ENCODE results near the gene FAM53A. TPM values are rescaled to one million over a fixed set of nuclear protein-coding genes. Genes with fewer than 3 reads are reported as not detected.

FAM53A gene
- total and polyA plus RNA-seq, 4 donors = 0.44 to 2.2 (median 0.97) TPM

GRCh38 chr4:1609901-1610790, 74.0 kb downstream of the FAM53A start:
- H3K4me1 ChIP-seq (ENCODE audit: control insufficient read depth in 4 of 4, insufficient read depth in 4 of 4, low read length in 3 of 4) = no peaks in the 10 kb centered on the region
- H3K27ac ChIP-seq (ENCODE audit: low read depth in 1 of 2, low read length in 2 of 2) = no peak overlapping the region
- no peak for DNase-seq (ENCODE audit: low spot score)
- H3K36me3 ChIP-seq (ENCODE audit: control insufficient read depth in 4 of 4, insufficient read depth in 3 of 4, low read depth in 1 of 4, low read length in 3 of 4) = no peaks in the 10 kb centered on the region
- no peaks in the 10 kb centered on the region for H3K27me3 ChIP-seq (ENCODE audit: control insufficient read depth in 4 of 4, insufficient read depth in 4 of 4, low read length in 3 of 4)
- 94% methylated on average over 27 of the region's 27 CpGs for WGBS
- no peaks in the 10 kb centered on the region for H3K9me3 ChIP-seq (ENCODE audit: control insufficient read depth in 4 of 4, low read length in 3 of 4)
- no peak overlapping the region for H3K4me3 ChIP-seq (ENCODE audit: low read depth in 1 of 3, low read length in 3 of 3)
- TF ChIP-seq RAD21 (IDR thresholded peaks at IDR 0.05) (no peak), RXRA (IDR thresholded peaks at IDR 0.05) (no peak), FOXA2 (IDR thresholded peaks at IDR 0.05) (no peak), GABPA (IDR thresholded peaks at IDR 0.05 in 1 of 2, conservative IDR thresholded peaks at IDR 0.05 in 1 of 2) (no peak), EGR1 (IDR thresholded peaks at IDR 0.05; ENCODE audit: low read depth in 2 of 2) (no peak), FOXA1 (IDR thresholded peaks at IDR 0.05) (no peak), JUND (IDR thresholded peaks at IDR 0.05) (no peak), TAF1 (conservative IDR thresholded peaks at IDR 0.05) (no peak), CTCF (IDR thresholded peaks at IDR 0.05; ENCODE audit: low read depth, low read length, missing input control) (no peak), YY1 (IDR thresholded peaks at IDR 0.05) (no peak), HNF4A (conservative IDR thresholded peaks at IDR 0.05) (no peak), ZBTB33 (IDR thresholded peaks at IDR 0.05) (no peak), NR2F2 (IDR thresholded peaks at IDR 0.05) (no peak), HNF4G (IDR thresholded peaks at IDR 0.05) (no peak), REST (IDR thresholded peaks at IDR 0.05) (no peak), SP1 (IDR thresholded peaks at IDR 0.05) (no peak)
- TF ChIP-seq, protein P1, sequence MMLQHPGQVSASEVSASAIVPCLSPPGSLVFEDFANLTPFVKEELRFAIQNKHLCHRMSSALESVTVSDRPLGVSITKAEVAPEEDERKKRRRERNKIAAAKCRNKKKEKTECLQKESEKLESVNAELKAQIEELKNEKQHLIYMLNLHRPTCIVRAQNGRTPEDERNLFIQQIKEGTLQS (IDR thresholded peaks at IDR 0.05) = no peak
- TF ChIP-seq, protein P2, sequence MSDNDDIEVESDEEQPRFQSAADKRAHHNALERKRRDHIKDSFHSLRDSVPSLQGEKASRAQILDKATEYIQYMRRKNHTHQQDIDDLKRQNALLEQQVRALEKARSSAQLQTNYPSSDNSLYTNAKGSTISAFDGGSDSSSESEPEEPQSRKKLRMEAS (IDR thresholded peaks at IDR 0.05) = no peak
- no peak overlapping the region for H3K9ac ChIP-seq (ENCODE audit: low read depth in 1 of 2, low read length in 2 of 2)
